WTC11 (cell line): Measurements from ENCODE around the gene PSME2. TPM values are rescaled to one million over a fixed set of nuclear protein-coding genes. Genes with fewer than 3 reads are reported as not detected.

Experiments
- ATF1 ChIP-seq: sonication (generic); formaldehyde crosslinking; IDR thresholded peaks from 2 replicates; pipeline ENCODE4 v1.8.1; 2023; ENCODE audit warnings: mild to moderate bottlenecking, moderate library complexity, missing genetic modification reagents
- CREM ChIP-seq: sonication (generic); formaldehyde crosslinking; IDR thresholded peaks from 2 replicates; pipeline ENCODE4 v1.8.1; 2022; ENCODE audit warnings: mild to moderate bottlenecking, missing genetic modification reagents, moderate library complexity
- EMX1 ChIP-seq: fragments of 250-450 bp; sonication (Bioruptor Pico); IDR thresholded peaks from 2 replicates; pipeline ENCODE4 v1.8.0; 2021; ENCODE audit warnings: mild to moderate bottlenecking
- FOXP1 ChIP-seq: sonication (generic); formaldehyde crosslinking; IDR thresholded peaks from 2 replicates; pipeline ENCODE4 v1.8.0; 2022; ENCODE audit warnings: missing genetic modification reagents, mild to moderate bottlenecking, moderate library complexity, borderline replicate concordance
- GTF2I ChIP-seq: fragments of 250-450 bp; sonication (Bioruptor Pico); conservative IDR thresholded peaks from 2 replicates; pipeline ENCODE4 v1.4.0; 2021; ENCODE audit warnings: mild to moderate bottlenecking
- IRF2 ChIP-seq: sonication (generic); formaldehyde crosslinking; IDR thresholded peaks from 2 replicates; pipeline ENCODE4 v1.8.0; 2022; ENCODE audit warnings: low read depth, missing genetic modification reagents, borderline replicate concordance
- JUN ChIP-seq: sonication (generic); formaldehyde crosslinking; IDR thresholded peaks from 2 replicates; pipeline ENCODE4 v1.8.0; 2023; ENCODE audit warnings: mild to moderate bottlenecking, missing genetic modification reagents
- MXD4 ChIP-seq: fragments of 250-450 bp; sonication (Bioruptor Pico); IDR thresholded peaks from 2 replicates; pipeline ENCODE4 v1.8.0; 2021; ENCODE audit warnings: mild to moderate bottlenecking, moderate library complexity, borderline replicate concordance
- NFATC4 ChIP-seq: fragments of 250-450 bp; sonication (Bioruptor Pico); IDR thresholded peaks from 2 replicates; pipeline ENCODE4 v1.9.0; 2021; ENCODE audit warnings: mild to moderate bottlenecking
- NR2C2 ChIP-seq: sonication (generic); formaldehyde crosslinking; IDR thresholded peaks from 2 replicates; pipeline ENCODE4 v1.8.0; 2022; ENCODE audit warnings: mild to moderate bottlenecking, missing genetic modification reagents
- NR3C1 ChIP-seq: sonication (generic); formaldehyde crosslinking; conservative IDR thresholded peaks from 2 replicates; pipeline ENCODE4 v1.8.1; 2023; ENCODE audit warnings: low read depth, mild to moderate bottlenecking, missing genetic modification reagents
- RELA ChIP-seq: sonication (generic); formaldehyde crosslinking; IDR thresholded peaks from 2 replicates; pipeline ENCODE4 v1.8.1; 2022; ENCODE audit warnings: missing genetic modification reagents, mild to moderate bottlenecking, borderline replicate concordance
- SMAD3 ChIP-seq: sonication (generic); formaldehyde crosslinking; IDR thresholded peaks from 2 replicates; pipeline ENCODE4 v1.8.0; 2022; ENCODE audit warnings: missing genetic modification reagents, mild to moderate bottlenecking, borderline replicate concordance
- SP1 ChIP-seq: sonication (generic); formaldehyde crosslinking; conservative IDR thresholded peaks from 2 replicates; pipeline ENCODE4 v1.8.1; 2022; ENCODE audit warnings: missing genetic modification reagents
- ZNF138 ChIP-seq: sonication (generic); formaldehyde crosslinking; conservative IDR thresholded peaks from 2 replicates; pipeline ENCODE4 v1.8.1; 2022; ENCODE audit warnings: mild to moderate bottlenecking, moderate library complexity, missing genetic modification reagents
- ZNF232 ChIP-seq: sonication (generic); formaldehyde crosslinking; IDR thresholded peaks from 2 replicates; pipeline ENCODE4 v1.8.0; 2022; ENCODE audit warnings: mild to moderate bottlenecking, missing genetic modification reagents
- ZNF416 ChIP-seq: fragments of 250-450 bp; sonication (Bioruptor Pico); IDR thresholded peaks from 2 replicates; pipeline ENCODE4 v1.9.0; 2021; ENCODE audit warnings: mild to moderate bottlenecking, inconsistent platforms
- ZNF423 ChIP-seq: fragments of 250-450 bp; sonication (Bioruptor Pico); IDR thresholded peaks from 2 replicates; pipeline ENCODE4 v2.1.2; 2022; ENCODE audit warnings: mild to moderate bottlenecking, moderate library complexity
- total RNA-seq: library from RNA; stranded (reverse); gene quantifications from 3 replicates; pipeline ENCODE4 v1.2.3, GENCODE V29; 2021
- TF ChIP-seq, protein P1 (sequence below): sonication (generic); formaldehyde crosslinking; IDR thresholded peaks from 2 replicates; pipeline ENCODE4 v1.8.0; 2023; ENCODE audit warnings: missing genetic modification reagents, mild to moderate bottlenecking, borderline replicate concordance
- TF ChIP-seq, protein P2 (sequence below): sonication (generic); formaldehyde crosslinking; IDR thresholded peaks from 2 replicates; pipeline ENCODE4 v1.8.0; 2022; ENCODE audit warnings: mild to moderate bottlenecking, missing genetic modification reagents
- TF ChIP-seq, protein P3 (sequence below): fragments of 250-450 bp; sonication (Bioruptor Pico); IDR thresholded peaks from 2 replicates; pipeline ENCODE4 v1.9.0; 2021; ENCODE audit warnings: moderate library complexity, mild to moderate bottlenecking, inconsistent platforms, borderline replicate concordance
- TF ChIP-seq, protein P4 (sequence below): sonication (generic); formaldehyde crosslinking; IDR thresholded peaks from 2 replicates; pipeline ENCODE4 v1.8.1; 2023; ENCODE audit warnings: mild to moderate bottlenecking, missing genetic modification reagents, moderate library complexity
- TF ChIP-seq, protein P5 (sequence below): fragments of 250-450 bp; sonication (Bioruptor Pico); IDR thresholded peaks from 2 replicates; pipeline ENCODE4 v1.9.0; 2021; ENCODE audit warnings: mild to moderate bottlenecking
- TF ChIP-seq, protein P6 (sequence below): sonication (generic); formaldehyde crosslinking; IDR thresholded peaks from 2 replicates; pipeline ENCODE4 v1.8.1; 2023; ENCODE audit warnings: mild to moderate bottlenecking, moderate library complexity, missing genetic modification reagents
- TF ChIP-seq, protein P7 (sequence below): sonication (generic); formaldehyde crosslinking; IDR thresholded peaks from 2 replicates; pipeline ENCODE4 v1.8.0; 2022; ENCODE audit warnings: mild to moderate bottlenecking, missing genetic modification reagents

The PSME2 gene
- total RNA-seq, 1 experiment from 2014 or later: 103 TPM

DNA sequence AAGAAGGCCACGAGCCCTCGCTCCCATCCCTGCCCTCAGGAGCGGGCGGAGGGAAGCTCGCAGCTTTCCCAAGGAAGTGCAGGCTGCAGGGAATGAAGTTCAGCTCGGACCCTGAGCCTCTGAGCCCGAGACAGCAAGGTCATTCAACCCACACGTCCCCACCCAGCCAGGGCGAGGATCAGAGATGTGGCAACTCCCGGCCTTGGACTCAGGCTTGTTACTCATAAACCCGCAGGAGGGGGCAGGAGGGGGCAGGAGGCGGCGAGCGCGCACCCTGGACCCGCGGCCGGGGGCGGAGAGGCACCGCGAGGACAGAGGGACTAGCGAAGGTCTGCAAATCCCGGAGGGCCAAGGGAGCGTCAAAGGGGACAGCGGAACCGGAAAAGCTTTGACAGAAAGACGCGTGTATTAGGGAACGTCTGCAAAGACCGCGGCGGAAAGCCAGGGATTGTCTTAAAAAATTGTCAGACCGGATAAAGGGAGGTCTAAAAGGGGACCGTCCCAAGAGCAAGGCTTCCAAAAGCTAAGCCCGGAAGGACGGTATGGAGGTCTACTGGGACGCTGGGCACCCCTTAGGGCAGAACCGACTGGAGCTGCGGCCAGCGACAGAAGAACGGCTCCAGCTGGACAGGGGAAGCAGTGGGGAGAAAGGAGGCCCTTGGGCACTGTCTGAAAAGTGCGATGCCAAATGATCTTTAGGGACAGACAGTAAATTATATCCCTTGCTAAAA lies 32.4 kb downstream of the PSME2 start (continued):
- TF ChIP-seq, protein P1, sequence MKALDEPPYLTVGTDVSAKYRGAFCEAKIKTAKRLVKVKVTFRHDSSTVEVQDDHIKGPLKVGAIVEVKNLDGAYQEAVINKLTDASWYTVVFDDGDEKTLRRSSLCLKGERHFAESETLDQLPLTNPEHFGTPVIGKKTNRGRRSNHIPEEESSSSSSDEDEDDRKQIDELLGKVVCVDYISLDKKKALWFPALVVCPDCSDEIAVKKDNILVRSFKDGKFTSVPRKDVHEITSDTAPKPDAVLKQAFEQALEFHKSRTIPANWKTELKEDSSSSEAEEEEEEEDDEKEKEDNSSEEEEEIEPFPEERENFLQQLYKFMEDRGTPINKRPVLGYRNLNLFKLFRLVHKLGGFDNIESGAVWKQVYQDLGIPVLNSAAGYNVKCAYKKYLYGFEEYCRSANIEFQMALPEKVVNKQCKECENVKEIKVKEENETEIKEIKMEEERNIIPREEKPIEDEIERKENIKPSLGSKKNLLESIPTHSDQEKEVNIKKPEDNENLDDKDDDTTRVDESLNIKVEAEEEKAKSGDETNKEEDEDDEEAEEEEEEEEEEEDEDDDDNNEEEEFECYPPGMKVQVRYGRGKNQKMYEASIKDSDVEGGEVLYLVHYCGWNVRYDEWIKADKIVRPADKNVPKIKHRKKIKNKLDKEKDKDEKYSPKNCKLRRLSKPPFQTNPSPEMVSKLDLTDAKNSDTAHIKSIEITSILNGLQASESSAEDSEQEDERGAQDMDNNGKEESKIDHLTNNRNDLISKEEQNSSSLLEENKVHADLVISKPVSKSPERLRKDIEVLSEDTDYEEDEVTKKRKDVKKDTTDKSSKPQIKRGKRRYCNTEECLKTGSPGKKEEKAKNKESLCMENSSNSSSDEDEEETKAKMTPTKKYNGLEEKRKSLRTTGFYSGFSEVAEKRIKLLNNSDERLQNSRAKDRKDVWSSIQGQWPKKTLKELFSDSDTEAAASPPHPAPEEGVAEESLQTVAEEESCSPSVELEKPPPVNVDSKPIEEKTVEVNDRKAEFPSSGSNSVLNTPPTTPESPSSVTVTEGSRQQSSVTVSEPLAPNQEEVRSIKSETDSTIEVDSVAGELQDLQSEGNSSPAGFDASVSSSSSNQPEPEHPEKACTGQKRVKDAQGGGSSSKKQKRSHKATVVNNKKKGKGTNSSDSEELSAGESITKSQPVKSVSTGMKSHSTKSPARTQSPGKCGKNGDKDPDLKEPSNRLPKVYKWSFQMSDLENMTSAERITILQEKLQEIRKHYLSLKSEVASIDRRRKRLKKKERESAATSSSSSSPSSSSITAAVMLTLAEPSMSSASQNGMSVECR (CRISPR knock-in tag): peak; percentile 58; the same call in 1 of the 2 replicates
- TF ChIP-seq, protein P2, sequence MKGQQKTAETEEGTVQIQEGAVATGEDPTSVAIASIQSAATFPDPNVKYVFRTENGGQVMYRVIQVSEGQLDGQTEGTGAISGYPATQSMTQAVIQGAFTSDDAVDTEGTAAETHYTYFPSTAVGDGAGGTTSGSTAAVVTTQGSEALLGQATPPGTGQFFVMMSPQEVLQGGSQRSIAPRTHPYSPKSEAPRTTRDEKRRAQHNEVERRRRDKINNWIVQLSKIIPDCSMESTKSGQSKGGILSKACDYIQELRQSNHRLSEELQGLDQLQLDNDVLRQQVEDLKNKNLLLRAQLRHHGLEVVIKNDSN (CRISPR knock-in tag): no peak
- TF ChIP-seq, protein P3, sequence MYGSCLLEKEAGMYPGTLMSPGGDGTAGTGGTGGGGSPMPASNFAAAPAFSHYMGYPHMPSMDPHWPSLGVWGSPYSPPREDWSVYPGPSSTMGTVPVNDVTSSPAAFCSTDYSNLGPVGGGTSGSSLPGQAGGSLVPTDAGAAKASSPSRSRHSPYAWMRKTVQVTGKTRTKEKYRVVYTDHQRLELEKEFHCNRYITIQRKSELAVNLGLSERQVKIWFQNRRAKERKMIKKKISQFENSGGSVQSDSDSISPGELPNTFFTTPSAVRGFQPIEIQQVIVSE (CRISPR knock-in tag): no peak
- TF ChIP-seq RELA: no peak
- no peak for TF ChIP-seq NFATC4 (CRISPR knock-in tag)
- TF ChIP-seq, protein P4, sequence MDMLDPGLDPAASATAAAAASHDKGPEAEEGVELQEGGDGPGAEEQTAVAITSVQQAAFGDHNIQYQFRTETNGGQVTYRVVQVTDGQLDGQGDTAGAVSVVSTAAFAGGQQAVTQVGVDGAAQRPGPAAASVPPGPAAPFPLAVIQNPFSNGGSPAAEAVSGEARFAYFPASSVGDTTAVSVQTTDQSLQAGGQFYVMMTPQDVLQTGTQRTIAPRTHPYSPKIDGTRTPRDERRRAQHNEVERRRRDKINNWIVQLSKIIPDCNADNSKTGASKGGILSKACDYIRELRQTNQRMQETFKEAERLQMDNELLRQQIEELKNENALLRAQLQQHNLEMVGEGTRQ (CRISPR knock-in tag): peak; percentile 47; the same call in 1 of the 2 replicates
- TF ChIP-seq JUN: no peak
- TF ChIP-seq, protein P5, sequence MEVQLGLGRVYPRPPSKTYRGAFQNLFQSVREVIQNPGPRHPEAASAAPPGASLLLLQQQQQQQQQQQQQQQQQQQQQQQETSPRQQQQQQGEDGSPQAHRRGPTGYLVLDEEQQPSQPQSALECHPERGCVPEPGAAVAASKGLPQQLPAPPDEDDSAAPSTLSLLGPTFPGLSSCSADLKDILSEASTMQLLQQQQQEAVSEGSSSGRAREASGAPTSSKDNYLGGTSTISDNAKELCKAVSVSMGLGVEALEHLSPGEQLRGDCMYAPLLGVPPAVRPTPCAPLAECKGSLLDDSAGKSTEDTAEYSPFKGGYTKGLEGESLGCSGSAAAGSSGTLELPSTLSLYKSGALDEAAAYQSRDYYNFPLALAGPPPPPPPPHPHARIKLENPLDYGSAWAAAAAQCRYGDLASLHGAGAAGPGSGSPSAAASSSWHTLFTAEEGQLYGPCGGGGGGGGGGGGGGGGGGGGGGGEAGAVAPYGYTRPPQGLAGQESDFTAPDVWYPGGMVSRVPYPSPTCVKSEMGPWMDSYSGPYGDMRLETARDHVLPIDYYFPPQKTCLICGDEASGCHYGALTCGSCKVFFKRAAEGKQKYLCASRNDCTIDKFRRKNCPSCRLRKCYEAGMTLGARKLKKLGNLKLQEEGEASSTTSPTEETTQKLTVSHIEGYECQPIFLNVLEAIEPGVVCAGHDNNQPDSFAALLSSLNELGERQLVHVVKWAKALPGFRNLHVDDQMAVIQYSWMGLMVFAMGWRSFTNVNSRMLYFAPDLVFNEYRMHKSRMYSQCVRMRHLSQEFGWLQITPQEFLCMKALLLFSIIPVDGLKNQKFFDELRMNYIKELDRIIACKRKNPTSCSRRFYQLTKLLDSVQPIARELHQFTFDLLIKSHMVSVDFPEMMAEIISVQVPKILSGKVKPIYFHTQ (CRISPR knock-in tag): no peak
- 0 out of 2 replicates have a peak, but pooled peaks have one; percentile 29 for TF ChIP-seq FOXP1 (CRISPR knock-in tag)
- no peak for TF ChIP-seq IRF2
- no peak for TF ChIP-seq ZNF138 (CRISPR knock-in tag)
- TF ChIP-seq SMAD3: no peak
- TF ChIP-seq CREM (CRISPR knock-in tag): no peak
- TF ChIP-seq MXD4: no peak
- no peak for TF ChIP-seq GTF2I (CRISPR knock-in tag)
- TF ChIP-seq ZNF423 (CRISPR knock-in tag): no peak
- TF ChIP-seq ZNF232 (CRISPR knock-in tag): no peak
- no peak for TF ChIP-seq EMX1 (CRISPR knock-in tag)
- TF ChIP-seq, protein P6, sequence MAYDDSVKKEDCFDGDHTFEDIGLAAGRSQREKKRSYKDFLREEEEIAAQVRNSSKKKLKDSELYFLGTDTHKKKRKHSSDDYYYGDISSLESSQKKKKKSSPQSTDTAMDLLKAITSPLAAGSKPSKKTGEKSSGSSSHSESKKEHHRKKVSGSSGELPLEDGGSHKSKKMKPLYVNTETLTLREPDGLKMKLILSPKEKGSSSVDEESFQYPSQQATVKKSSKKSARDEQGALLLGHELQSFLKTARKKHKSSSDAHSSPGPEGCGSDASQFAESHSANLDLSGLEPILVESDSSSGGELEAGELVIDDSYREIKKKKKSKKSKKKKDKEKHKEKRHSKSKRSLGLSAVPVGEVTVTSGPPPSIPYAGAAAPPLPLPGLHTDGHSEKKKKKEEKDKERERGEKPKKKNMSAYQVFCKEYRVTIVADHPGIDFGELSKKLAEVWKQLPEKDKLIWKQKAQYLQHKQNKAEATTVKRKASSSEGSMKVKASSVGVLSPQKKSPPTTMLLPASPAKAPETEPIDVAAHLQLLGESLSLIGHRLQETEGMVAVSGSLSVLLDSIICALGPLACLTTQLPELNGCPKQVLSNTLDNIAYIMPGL (CRISPR knock-in tag): peak; percentile 63
- no peak for TF ChIP-seq NR3C1 (CRISPR knock-in tag)
- no peak for TF ChIP-seq ZNF416 (CRISPR knock-in tag)
- TF ChIP-seq, protein P7, sequence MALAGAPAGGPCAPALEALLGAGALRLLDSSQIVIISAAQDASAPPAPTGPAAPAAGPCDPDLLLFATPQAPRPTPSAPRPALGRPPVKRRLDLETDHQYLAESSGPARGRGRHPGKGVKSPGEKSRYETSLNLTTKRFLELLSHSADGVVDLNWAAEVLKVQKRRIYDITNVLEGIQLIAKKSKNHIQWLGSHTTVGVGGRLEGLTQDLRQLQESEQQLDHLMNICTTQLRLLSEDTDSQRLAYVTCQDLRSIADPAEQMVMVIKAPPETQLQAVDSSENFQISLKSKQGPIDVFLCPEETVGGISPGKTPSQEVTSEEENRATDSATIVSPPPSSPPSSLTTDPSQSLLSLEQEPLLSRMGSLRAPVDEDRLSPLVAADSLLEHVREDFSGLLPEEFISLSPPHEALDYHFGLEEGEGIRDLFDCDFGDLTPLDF (CRISPR knock-in tag): no peak
- no peak for TF ChIP-seq SP1 (CRISPR knock-in tag)
- TF ChIP-seq ATF1 (CRISPR knock-in tag): no peak
- TF ChIP-seq NR2C2 (CRISPR knock-in tag): no peak
